ENCODE data around the gene MACROD2.

GRCh38 chr20:15675813-15676484 is 1680.6 kb downstream of the MACROD2 start:
- TF ChIP-seq HOXC10 (CRISPR knock-in tag; IDR thresholded peaks at IDR 0.05) = no peak
- no peak for TF ChIP-seq SP3 (tag by site-specific recombination; IDR thresholded peaks at IDR 0.05)
- no peak for TF ChIP-seq ZNF530 (tag by site-specific recombination; IDR thresholded peaks at IDR 0.05; ENCODE audit: low read depth)
- no peak for TF ChIP-seq ZNF121 (tag by site-specific recombination; IDR thresholded peaks at IDR 0.05)
- no peak for TF ChIP-seq ZNF626 (tag by site-specific recombination; IDR thresholded peaks at IDR 0.05)
- no peak for TF ChIP-seq ZNF248 (tag by site-specific recombination; IDR thresholded peaks at IDR 0.05)
- TF ChIP-seq ZNF211 (tag by site-specific recombination; IDR thresholded peaks at IDR 0.05; ENCODE audit: low read depth) = no peak
- TF ChIP-seq, protein P1, sequence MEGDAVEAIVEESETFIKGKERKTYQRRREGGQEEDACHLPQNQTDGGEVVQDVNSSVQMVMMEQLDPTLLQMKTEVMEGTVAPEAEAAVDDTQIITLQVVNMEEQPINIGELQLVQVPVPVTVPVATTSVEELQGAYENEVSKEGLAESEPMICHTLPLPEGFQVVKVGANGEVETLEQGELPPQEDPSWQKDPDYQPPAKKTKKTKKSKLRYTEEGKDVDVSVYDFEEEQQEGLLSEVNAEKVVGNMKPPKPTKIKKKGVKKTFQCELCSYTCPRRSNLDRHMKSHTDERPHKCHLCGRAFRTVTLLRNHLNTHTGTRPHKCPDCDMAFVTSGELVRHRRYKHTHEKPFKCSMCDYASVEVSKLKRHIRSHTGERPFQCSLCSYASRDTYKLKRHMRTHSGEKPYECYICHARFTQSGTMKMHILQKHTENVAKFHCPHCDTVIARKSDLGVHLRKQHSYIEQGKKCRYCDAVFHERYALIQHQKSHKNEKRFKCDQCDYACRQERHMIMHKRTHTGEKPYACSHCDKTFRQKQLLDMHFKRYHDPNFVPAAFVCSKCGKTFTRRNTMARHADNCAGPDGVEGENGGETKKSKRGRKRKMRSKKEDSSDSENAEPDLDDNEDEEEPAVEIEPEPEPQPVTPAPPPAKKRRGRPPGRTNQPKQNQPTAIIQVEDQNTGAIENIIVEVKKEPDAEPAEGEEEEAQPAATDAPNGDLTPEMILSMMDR (tag by site-specific recombination; IDR thresholded peaks at IDR 0.05) = no peak
- TF ChIP-seq ZNF223 (tag by site-specific recombination; IDR thresholded peaks at IDR 0.05) = no peak
- no peak for TF ChIP-seq SALL2 (tag by site-specific recombination; IDR thresholded peaks at IDR 0.05; ENCODE audit: borderline replicate concordance)
- TF ChIP-seq ZSCAN18 (tag by site-specific recombination; IDR thresholded peaks at IDR 0.05) = no peak
